Liver (tissue), 9 donors: ENCODE measurements around the gene IFT20. TPM values are rescaled to one million over a fixed set of nuclear protein-coding genes. Genes with fewer than 3 reads are reported as not detected.
A peak's percentile ranks its signal among the peaks of the same experiment; 100 is the strongest.

Experiments used
- DNase-seq: peaks from one replicate; pipeline ENCODE4 v3.0.0-alpha.2; 2017; ENCODE audit warnings: low spot score
- H3K27ac ChIP-seq, 2 donors: one replicate each; pipeline ENCODE4 v1.7.0; 2013; ENCODE audit warnings: inconsistent platforms in 2 of 2, low read length in 2 of 2, control low read depth in 1 of 2, low read depth in 1 of 2, mild to moderate bottlenecking in 1 of 2
- H3K27me3 ChIP-seq, 4 donors: one replicate each; pipeline versions ENCODE4 v1.6.1 to v1.7.0; 2013; ENCODE audit warnings: low read length in 3 of 4, inconsistent platforms in 1 of 4, mild to moderate bottlenecking in 1 of 4, moderate library complexity in 1 of 4; ENCODE audit not compliant: control insufficient read depth in 4 of 4, insufficient read depth in 4 of 4
- H3K36me3 ChIP-seq, 4 donors: one replicate each; pipeline versions ENCODE4 v1.6.1 to v1.7.0; 2013; ENCODE audit warnings: low read length in 3 of 4, mild to moderate bottlenecking in 3 of 4, low read depth in 1 of 4, moderate library complexity in 1 of 4; ENCODE audit not compliant: control insufficient read depth in 4 of 4, insufficient read depth in 3 of 4
- H3K4me1 ChIP-seq, 4 donors: one replicate each; pipeline versions ENCODE4 v1.6.1 to v1.7.0; 2013; ENCODE audit warnings: low read length in 3 of 4, mild to moderate bottlenecking in 3 of 4, moderate library complexity in 1 of 4; ENCODE audit not compliant: control insufficient read depth in 4 of 4, insufficient read depth in 4 of 4
- H3K4me3 ChIP-seq, 3 donors: one replicate each; pipeline versions ENCODE4 v1.6.1 to v1.7.0; 2013; ENCODE audit warnings: low read length in 3 of 3, control low read depth in 1 of 3, low read depth in 1 of 3, mild to moderate bottlenecking in 1 of 3
- H3K9ac ChIP-seq, 2 donors: one replicate each; pipeline ENCODE4 v1.7.0; 2013; ENCODE audit warnings: low read length in 2 of 2, mild to moderate bottlenecking in 2 of 2, moderate library complexity in 2 of 2, control low read depth in 1 of 2, low read depth in 1 of 2
- H3K9me3 ChIP-seq, 4 donors: one replicate each; pipeline versions ENCODE4 v1.6.1 to v1.7.0; 2013; ENCODE audit warnings: low read length in 3 of 4; ENCODE audit not compliant: control insufficient read depth in 4 of 4
- EGR1 ChIP-seq, 2 donors: IDR thresholded peaks; 2 replicates each; pipeline ENCODE4 v1.6.1; 2016 to 2018; ENCODE audit warnings: antibody characterized with exemption in 2 of 2, low read depth in 2 of 2
- FOXA1 ChIP-seq: IDR thresholded peaks from 2 replicates; pipeline ENCODE4 v1.6.1; 2016; ENCODE audit warnings: antibody characterized with exemption
- FOXA2 ChIP-seq: IDR thresholded peaks from 2 replicates; pipeline ENCODE4 v1.6.1; 2016; ENCODE audit warnings: antibody characterized with exemption
- GABPA ChIP-seq, 2 donors: IDR thresholded peaks in 1 of 2; conservative IDR thresholded peaks in 1 of 2; 2 replicates each; pipeline ENCODE4 v1.6.1; 2016; ENCODE audit warnings: antibody characterized with exemption in 2 of 2, mild to moderate bottlenecking in 1 of 2, moderate library complexity in 1 of 2
- HNF4A ChIP-seq, 2 donors: conservative IDR thresholded peaks; 2 replicates each; pipeline ENCODE4 v1.6.1; 2016; ENCODE audit warnings: antibody characterized with exemption in 2 of 2, mild to moderate bottlenecking in 2 of 2
- HNF4G ChIP-seq: IDR thresholded peaks from 2 replicates; pipeline ENCODE4 v1.6.1; 2016; ENCODE audit warnings: antibody characterized with exemption
- JUND ChIP-seq, 2 donors: IDR thresholded peaks; 2 replicates each; pipeline ENCODE4 v1.6.1; 2016; ENCODE audit warnings: antibody characterized with exemption in 2 of 2
- NR2F2 ChIP-seq: IDR thresholded peaks from 2 replicates; pipeline ENCODE4 v1.6.1; 2016; ENCODE audit warnings: antibody characterized with exemption
- RAD21 ChIP-seq, 2 donors: IDR thresholded peaks; 2 replicates each; pipeline ENCODE4 v1.6.1; 2016; ENCODE audit warnings: antibody characterized with exemption in 2 of 2, mild to moderate bottlenecking in 2 of 2
- RXRA ChIP-seq, 2 donors: IDR thresholded peaks; 2 replicates each; pipeline ENCODE4 v1.6.1; 2017 to 2018; ENCODE audit warnings: antibody characterized with exemption in 2 of 2, mild to moderate bottlenecking in 1 of 2
- TAF1 ChIP-seq: conservative IDR thresholded peaks from 2 replicates; pipeline ENCODE4 v1.6.1; 2016; ENCODE audit warnings: antibody characterized with exemption, mild to moderate bottlenecking
- YY1 ChIP-seq: IDR thresholded peaks from 2 replicates; pipeline ENCODE4 v1.6.1; 2016; ENCODE audit warnings: antibody characterized with exemption, mild to moderate bottlenecking
- WGBS: extraction: QIAGEN DNeasy Blood & Tissue Kit; methylation state at CpG from one replicate; pipeline ENCODE4 v1.1.7; 2013; 5-methylcytosine and 5-hydroxymethylcytosine counted together
- polyA plus RNA-seq, 2 donors: library from polyadenylated mRNA; stranded (reverse) in 1 of 2; unstranded in 1 of 2; fragments of 200-250 nt in 1 of 2; fragments of >200 nt in 1 of 2; fragmentation: Nextera tagmentation in 1 of 2; extraction: Ambion mirVana in 1 of 2; gene quantifications; one replicate each; pipeline versions ENCODE4 v1.2.1 to v1.2.3, GENCODE V29; 2013 to 2015
- total RNA-seq, 2 donors: library from RNA; depleted of rRNA; stranded (reverse); fragments of >200 nt; gene quantifications; one replicate each; pipeline ENCODE4 v1.2.3, GENCODE V29; 2014
- TF ChIP-seq, protein P1 (sequence below): IDR thresholded peaks from 2 replicates; pipeline ENCODE4 v1.6.1; 2016; ENCODE audit warnings: antibody characterized with exemption
- TF ChIP-seq, protein P2 (sequence below): IDR thresholded peaks from 2 replicates; pipeline ENCODE4 v1.6.1; 2016; ENCODE audit warnings: antibody characterized with exemption
- TF ChIP-seq, protein P3 (sequence below): IDR thresholded peaks from 2 replicates; pipeline ENCODE4 v1.6.1; 2016; ENCODE audit warnings: antibody characterized with exemption
- TF ChIP-seq, protein P4 (sequence below): IDR thresholded peaks from 2 replicates; pipeline ENCODE4 v1.6.1; 2016; ENCODE audit warnings: antibody characterized with exemption, mild to moderate bottlenecking
- TF ChIP-seq, protein P5 (sequence below): fragments of 150-350 bp; IDR thresholded peaks from 2 replicates; pipeline ENCODE4 v1.5.1; 2017; ENCODE audit warnings: improper control_type of control experiment, low read depth, low read length; ENCODE audit not compliant: missing input control
- donor health status: healthy.
- donor health status: healthy.
- donor health status: healthy.
- donor health status: healthy.
- donor health status: healthy.

The IFT20 gene
- total and polyA plus RNA-seq, 4 donors: 15.5 to 37.1 (median 24.7) TPM

DNA sequence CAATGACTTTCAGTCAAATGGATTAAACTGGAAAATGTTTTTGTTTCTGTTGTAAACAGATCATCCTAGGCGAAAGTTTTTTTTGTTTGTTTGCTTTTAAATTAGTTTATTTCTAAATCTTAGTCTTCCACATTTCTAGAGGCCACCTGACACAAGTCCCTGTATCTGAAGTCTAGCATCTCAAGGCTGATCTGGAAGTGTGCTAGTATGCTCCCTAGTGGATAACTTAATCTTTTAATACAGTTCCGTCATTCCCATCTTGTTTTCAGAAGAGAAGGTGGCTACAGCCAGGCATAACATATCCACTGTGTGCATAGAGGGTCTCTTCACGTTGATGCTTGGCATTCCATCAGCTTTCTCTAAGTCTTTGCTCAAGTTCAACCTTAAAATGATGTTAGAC is 7.6 kb downstream of the IFT20 start:
- Histone ChIP-seq H3K27ac (no peak overlapping the region), H3K9me3 (no peaks in the 10 kb centered on the region), H3K4me1 (peaks cover 5 to 22% (median 20%) of the 10 kb centered on the region in 4 donors), H3K36me3 (peaks cover 0 to 35% (median 13%) of the 10 kb centered on the region in 4 donors), H3K9ac (no peak overlapping the region), H3K4me3 (no peak overlapping the region), H3K27me3 (no peaks in the 10 kb centered on the region)
- TF ChIP-seq, protein P1, sequence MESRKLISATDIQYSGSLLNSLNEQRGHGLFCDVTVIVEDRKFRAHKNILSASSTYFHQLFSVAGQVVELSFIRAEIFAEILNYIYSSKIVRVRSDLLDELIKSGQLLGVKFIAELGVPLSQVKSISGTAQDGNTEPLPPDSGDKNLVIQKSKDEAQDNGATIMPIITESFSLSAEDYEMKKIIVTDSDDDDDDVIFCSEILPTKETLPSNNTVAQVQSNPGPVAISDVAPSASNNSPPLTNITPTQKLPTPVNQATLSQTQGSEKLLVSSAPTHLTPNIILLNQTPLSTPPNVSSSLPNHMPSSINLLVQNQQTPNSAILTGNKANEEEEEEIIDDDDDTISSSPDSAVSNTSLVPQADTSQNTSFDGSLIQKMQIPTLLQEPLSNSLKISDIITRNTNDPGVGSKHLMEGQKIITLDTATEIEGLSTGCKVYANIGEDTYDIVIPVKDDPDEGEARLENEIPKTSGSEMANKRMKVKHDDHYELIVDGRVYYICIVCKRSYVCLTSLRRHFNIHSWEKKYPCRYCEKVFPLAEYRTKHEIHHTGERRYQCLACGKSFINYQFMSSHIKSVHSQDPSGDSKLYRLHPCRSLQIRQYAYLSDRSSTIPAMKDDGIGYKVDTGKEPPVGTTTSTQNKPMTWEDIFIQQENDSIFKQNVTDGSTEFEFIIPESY: no peak
- TF ChIP-seq, protein P2, sequence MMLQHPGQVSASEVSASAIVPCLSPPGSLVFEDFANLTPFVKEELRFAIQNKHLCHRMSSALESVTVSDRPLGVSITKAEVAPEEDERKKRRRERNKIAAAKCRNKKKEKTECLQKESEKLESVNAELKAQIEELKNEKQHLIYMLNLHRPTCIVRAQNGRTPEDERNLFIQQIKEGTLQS: no peak
- TF ChIP-seq EGR1 (IDR thresholded peaks at IDR 0.05; ENCODE audit: low read depth in 2 of 2): no peak
- TF ChIP-seq GABPA (IDR thresholded peaks at IDR 0.05 in 1 of 2, conservative IDR thresholded peaks at IDR 0.05 in 1 of 2): no peak
- TF ChIP-seq, protein P3, sequence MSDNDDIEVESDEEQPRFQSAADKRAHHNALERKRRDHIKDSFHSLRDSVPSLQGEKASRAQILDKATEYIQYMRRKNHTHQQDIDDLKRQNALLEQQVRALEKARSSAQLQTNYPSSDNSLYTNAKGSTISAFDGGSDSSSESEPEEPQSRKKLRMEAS: no peak
- no peak for TF ChIP-seq RXRA (IDR thresholded peaks at IDR 0.05)
- TF ChIP-seq, protein P4, sequence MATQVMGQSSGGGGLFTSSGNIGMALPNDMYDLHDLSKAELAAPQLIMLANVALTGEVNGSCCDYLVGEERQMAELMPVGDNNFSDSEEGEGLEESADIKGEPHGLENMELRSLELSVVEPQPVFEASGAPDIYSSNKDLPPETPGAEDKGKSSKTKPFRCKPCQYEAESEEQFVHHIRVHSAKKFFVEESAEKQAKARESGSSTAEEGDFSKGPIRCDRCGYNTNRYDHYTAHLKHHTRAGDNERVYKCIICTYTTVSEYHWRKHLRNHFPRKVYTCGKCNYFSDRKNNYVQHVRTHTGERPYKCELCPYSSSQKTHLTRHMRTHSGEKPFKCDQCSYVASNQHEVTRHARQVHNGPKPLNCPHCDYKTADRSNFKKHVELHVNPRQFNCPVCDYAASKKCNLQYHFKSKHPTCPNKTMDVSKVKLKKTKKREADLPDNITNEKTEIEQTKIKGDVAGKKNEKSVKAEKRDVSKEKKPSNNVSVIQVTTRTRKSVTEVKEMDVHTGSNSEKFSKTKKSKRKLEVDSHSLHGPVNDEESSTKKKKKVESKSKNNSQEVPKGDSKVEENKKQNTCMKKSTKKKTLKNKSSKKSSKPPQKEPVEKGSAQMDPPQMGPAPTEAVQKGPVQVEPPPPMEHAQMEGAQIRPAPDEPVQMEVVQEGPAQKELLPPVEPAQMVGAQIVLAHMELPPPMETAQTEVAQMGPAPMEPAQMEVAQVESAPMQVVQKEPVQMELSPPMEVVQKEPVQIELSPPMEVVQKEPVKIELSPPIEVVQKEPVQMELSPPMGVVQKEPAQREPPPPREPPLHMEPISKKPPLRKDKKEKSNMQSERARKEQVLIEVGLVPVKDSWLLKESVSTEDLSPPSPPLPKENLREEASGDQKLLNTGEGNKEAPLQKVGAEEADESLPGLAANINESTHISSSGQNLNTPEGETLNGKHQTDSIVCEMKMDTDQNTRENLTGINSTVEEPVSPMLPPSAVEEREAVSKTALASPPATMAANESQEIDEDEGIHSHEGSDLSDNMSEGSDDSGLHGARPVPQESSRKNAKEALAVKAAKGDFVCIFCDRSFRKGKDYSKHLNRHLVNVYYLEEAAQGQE: no peak
- no peak for TF ChIP-seq FOXA2
- no peak for TF ChIP-seq NR2F2
- no peak for TF ChIP-seq HNF4A (conservative IDR thresholded peaks at IDR 0.05)
- TF ChIP-seq FOXA1: no peak
- WGBS: 80% methylated on average over 3 of the region's 3 CpGs
- DNase-seq: peak; percentile 1

DNA sequence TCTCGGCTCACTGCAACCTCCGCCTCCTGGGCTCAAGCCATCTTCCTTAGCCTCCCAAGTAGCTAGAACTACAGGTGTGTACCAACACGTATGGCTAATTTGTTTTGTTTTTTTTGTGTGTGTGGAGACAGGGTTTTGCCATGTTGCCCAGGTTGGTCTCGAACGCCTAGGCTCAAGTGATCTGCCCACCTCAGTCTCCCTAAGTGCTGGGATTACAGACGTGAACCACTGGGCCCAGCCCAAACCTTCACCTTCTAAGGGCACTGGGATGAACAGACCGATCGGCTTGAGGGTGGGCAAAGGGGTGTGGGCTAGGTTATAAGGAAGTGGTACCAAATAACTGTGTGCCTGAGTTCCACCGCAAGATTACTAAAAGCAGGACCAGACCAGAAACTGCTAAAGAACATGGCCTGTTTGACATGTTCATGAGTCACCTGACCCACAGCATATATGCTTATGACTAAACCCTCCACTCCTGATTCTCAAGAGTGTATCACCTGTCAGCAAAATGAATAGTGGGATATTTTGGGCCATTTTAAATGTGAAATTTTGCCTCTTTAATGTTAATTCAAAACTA is 8.2 kb downstream of the IFT20 start:
- WGBS: 93% methylated on average over 9 of the region's 9 CpGs
- Histone ChIP-seq H3K9ac (no peak overlapping the region), H3K9me3 (no peaks in the 10 kb centered on the region), H3K4me1 (peaks cover 6 to 26% (median 23%) of the 10 kb centered on the region in 4 donors), H3K4me3 (no peak overlapping the region), H3K27ac (no peak overlapping the region), H3K27me3 (no peaks in the 10 kb centered on the region), H3K36me3 (peaks cover 0 to 35% (median 13%) of the 10 kb centered on the region in 4 donors)
- DNase-seq: peak; percentile 17
- TF ChIP-seq, protein P2: no peak
- no peak for TF ChIP-seq NR2F2
- TF ChIP-seq RXRA (IDR thresholded peaks at IDR 0.05): no peak
- no peak for TF ChIP-seq FOXA2
- no peak for TF ChIP-seq FOXA1
- TF ChIP-seq, protein P4: no peak
- no peak for TF ChIP-seq GABPA (IDR thresholded peaks at IDR 0.05 in 1 of 2, conservative IDR thresholded peaks at IDR 0.05 in 1 of 2)
- TF ChIP-seq HNF4A (conservative IDR thresholded peaks at IDR 0.05): no peak
- TF ChIP-seq RAD21 (IDR thresholded peaks at IDR 0.05): no peak
- TF ChIP-seq JUND (IDR thresholded peaks at IDR 0.05): no peak
- TF ChIP-seq TAF1: no peak
- no peak for TF ChIP-seq HNF4G
- TF ChIP-seq, protein P5, sequence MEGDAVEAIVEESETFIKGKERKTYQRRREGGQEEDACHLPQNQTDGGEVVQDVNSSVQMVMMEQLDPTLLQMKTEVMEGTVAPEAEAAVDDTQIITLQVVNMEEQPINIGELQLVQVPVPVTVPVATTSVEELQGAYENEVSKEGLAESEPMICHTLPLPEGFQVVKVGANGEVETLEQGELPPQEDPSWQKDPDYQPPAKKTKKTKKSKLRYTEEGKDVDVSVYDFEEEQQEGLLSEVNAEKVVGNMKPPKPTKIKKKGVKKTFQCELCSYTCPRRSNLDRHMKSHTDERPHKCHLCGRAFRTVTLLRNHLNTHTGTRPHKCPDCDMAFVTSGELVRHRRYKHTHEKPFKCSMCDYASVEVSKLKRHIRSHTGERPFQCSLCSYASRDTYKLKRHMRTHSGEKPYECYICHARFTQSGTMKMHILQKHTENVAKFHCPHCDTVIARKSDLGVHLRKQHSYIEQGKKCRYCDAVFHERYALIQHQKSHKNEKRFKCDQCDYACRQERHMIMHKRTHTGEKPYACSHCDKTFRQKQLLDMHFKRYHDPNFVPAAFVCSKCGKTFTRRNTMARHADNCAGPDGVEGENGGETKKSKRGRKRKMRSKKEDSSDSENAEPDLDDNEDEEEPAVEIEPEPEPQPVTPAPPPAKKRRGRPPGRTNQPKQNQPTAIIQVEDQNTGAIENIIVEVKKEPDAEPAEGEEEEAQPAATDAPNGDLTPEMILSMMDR: no peak
- TF ChIP-seq, protein P3: no peak
- TF ChIP-seq YY1: no peak
